Bronchial smooth muscle cell (primary cell): ENCODE results near the gene PTK7. TPM values are rescaled to one million over a fixed set of nuclear protein-coding genes. Genes with fewer than 3 reads are reported as not detected.

Experiments used
- total RNA-seq: library from RNA; depleted of rRNA; stranded (reverse); fragments of >200 nt; gene quantifications from 2 replicates; pipeline ENCODE4 v1.2.1, GENCODE V29; 2014

PTK7 gene
- 56.9 and 151 TPM in 2 replicates for total RNA-seq

DNA sequence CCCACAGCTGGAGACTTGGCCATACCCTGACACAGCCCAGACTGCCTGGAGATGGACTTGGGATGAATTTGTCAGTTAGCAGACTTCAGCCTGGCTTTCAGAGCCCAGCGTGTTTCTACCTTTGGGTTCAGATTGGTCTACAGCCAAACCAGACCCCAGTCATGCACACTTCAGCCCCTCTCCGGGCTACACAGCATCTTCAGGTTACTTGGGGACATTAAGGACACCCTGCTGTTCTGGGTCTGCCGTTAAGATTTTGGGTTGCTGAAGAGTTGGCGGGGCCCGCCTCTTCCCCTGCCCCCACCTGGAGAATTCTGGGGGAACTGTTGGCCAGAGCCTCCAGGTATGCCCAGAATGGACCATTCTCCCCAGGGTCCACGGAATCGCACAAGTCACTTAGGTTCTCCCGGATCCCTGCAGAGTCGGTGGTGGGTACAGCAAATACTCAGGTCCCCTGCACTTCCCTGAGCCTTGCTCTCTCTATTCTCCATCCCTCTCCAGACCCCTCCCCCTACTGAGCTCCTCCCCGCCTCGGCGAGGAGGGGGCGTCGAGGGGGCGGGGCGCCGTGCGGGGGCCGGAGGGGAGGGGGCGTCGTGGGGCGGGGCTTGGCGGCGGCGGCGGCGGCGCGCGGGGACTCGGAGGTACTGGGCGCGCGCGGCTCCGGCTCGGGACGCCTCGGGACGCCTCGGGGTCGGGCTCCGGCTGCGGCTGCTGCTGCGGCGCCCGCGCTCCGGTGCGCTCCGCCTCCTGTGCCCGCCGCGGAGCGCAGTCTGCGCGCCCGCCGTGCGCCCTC lies at the start of gene PTK7:
PTK7 (plus strand) TSS at position 645 of the 794 bp plus-strand sequence. CDS start 175 bp downstream, outside the sequence.

DNA sequence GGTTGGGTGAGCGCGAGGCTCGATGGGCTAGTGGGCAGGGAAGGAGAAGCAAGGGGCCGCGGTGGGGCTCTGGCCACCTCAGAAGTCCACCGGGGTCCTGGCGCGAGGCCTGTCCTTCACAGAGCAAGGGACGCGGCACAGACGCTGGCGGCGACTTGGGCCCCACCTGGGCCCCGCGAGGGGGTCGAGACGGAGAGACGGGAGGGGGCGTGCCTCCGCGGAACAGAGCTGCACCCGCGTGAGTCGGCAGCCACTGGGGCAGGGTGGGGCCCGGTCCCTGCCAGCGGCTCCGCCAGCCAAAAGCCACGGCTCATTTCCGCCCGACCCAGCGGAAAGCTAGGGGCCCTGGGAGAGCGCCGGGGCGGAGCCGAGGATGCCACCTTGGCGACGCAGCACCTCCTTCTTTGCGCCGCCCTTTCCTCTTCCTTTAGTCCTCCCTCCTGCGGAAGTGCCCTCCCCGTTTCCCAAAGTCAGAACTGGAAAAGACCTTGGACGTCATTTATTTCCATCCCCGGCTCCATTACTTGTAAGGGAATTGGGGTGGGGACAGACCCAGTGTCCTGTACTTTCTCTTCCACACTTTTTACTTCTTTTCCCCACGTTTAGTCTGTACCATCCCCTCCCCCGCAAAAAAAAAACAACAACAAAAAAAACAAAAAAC lies 22.4 kb upstream of the PTK7 start, which contains the start of gene CUL7:
CUL7 (minus strand) TSS at position 307 of the 661 bp plus-strand sequence. CDS start 1,063 bp downstream, outside the sequence.

GRCh38 chr6:43059168-43060033 lies 16.7 kb upstream of the PTK7 start, which contains the start of the genes KLC4 and MRPL2:
Gene KLC4 (plus strand): TSS chr6:43059631. CDS start chr6:43061336, 1,705 bp downstream.
Gene MRPL2 (minus strand): TSS chr6:43059434. CDS start chr6:43059381, 53 bp downstream.

GRCh38 chr6:43170931-43171706 lies 95.0 kb downstream of the PTK7 start, which contains the start of gene SRF:
Gene SRF (plus strand): TSS chr6:43171269. CDS start chr6:43171657, 388 bp downstream.

GRCh38 chr6:43181942-43182860 lies 106.1 kb downstream of the PTK7 start, which contains the start of gene CUL9:
Gene CUL9 (plus strand): TSS chr6:43182196. CDS start chr6:43184311, 2,115 bp downstream.

Other genes with a start within 250 kb of the PTK7 start
- 51.9 and 80.4 TPM in 2 replicates for gene RPL7L1, start 196.7 kb upstream of the PTK7 start, total RNA-seq
- gene PTCRA, start 160.3 kb upstream of the PTK7 start, total RNA-seq, result not detected in 2 replicates
- gene CNPY3, start 146.8 kb upstream of the PTK7 start, total RNA-seq, result 26.8 and 29.3 TPM in 2 replicates
- gene GNMT, start 115.6 kb upstream of the PTK7 start, total RNA-seq, result 0.32 and 0.77 TPM in 2 replicates
- 26.3 and 37.4 TPM in 2 replicates for gene PEX6, start 97.1 kb upstream of the PTK7 start, total RNA-seq
- gene PPP2R5D, start 91.7 kb upstream of the PTK7 start, total RNA-seq, result 30.3 and 38.2 TPM in 2 replicates
- gene MEA1, start 62.4 kb upstream of the PTK7 start, total RNA-seq, result 65.2 and 72.3 TPM in 2 replicates
- 43.7 and 56.8 TPM in 2 replicates for gene KLHDC3, start 62.1 kb upstream of the PTK7 start, total RNA-seq
- 48.5 and 73.9 TPM in 2 replicates for gene RRP36, start 54.7 kb upstream of the PTK7 start, total RNA-seq
- gene CUL7, start 22.5 kb upstream of the PTK7 start, total RNA-seq, result 40.1 and 58.3 TPM in 2 replicates
- 18.1 and 22.7 TPM in 2 replicates for gene MRPL2, start 16.9 kb upstream of the PTK7 start, total RNA-seq
- 20.3 and 25.3 TPM in 2 replicates for gene KLC4, start 16.7 kb upstream of the PTK7 start, total RNA-seq
- 7.7 and 13.6 TPM in 2 replicates for gene SRF, start 95.0 kb downstream of the PTK7 start, total RNA-seq
- gene CUL9, start 105.9 kb downstream of the PTK7 start, total RNA-seq, result 28.1 and 31.1 TPM in 2 replicates
- 38.8 and 64.5 TPM in 2 replicates for gene DNPH1, start 153.2 kb downstream of the PTK7 start, total RNA-seq
- gene TTBK1, start 167.2 kb downstream of the PTK7 start, total RNA-seq, result under 0.01 TPM in 1 of 2 replicates, not detected in the other
- not detected in 2 replicates for gene SLC22A7, start 221.9 kb downstream of the PTK7 start, total RNA-seq
- 0.77 TPM in 1 of 2 replicates, not detected in the other for gene CRIP3, start 232.5 kb downstream of the PTK7 start, total RNA-seq